ENCODE results near the gene ARHGAP1.

DNA sequence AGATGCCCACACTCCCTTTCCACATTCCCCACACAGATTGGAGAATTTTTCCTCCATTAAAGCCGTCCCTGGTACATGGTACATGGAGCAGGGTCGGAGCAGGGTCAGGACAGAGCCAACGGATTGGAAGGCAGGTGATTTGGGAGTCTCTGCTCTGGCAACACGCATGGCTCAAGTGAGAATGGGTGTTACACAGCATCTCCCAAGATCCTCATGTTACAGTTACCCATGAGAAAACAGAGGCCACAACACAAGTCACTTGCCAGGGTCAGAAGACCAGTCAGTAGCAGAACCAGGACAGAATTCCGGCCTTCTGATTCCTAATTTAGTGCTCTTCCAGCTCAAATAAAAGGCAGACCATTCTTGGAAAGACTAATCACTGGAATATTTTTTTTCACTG lies 10.9 kb upstream of the ARHGAP1 start:
- TF ChIP-seq, protein P1, sequence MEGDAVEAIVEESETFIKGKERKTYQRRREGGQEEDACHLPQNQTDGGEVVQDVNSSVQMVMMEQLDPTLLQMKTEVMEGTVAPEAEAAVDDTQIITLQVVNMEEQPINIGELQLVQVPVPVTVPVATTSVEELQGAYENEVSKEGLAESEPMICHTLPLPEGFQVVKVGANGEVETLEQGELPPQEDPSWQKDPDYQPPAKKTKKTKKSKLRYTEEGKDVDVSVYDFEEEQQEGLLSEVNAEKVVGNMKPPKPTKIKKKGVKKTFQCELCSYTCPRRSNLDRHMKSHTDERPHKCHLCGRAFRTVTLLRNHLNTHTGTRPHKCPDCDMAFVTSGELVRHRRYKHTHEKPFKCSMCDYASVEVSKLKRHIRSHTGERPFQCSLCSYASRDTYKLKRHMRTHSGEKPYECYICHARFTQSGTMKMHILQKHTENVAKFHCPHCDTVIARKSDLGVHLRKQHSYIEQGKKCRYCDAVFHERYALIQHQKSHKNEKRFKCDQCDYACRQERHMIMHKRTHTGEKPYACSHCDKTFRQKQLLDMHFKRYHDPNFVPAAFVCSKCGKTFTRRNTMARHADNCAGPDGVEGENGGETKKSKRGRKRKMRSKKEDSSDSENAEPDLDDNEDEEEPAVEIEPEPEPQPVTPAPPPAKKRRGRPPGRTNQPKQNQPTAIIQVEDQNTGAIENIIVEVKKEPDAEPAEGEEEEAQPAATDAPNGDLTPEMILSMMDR (IDR thresholded peaks at IDR 0.05 in 8 of 11, conservative IDR thresholded peaks at IDR 0.05 in 3 of 11) = no peak
- TF ChIP-seq POLR2A (IDR thresholded peaks at IDR 0.05) = no peak

Measured in spleen (tissue), 7 donors.